ENCODE results near the gene TMEM8B. TPM values are rescaled to one million over a fixed set of nuclear protein-coding genes. Genes with fewer than 3 reads are reported as not detected.

The TMEM8B gene
- total RNA-seq, 1 experiment from 2014 or later, result 4.6 TPM

DNA sequence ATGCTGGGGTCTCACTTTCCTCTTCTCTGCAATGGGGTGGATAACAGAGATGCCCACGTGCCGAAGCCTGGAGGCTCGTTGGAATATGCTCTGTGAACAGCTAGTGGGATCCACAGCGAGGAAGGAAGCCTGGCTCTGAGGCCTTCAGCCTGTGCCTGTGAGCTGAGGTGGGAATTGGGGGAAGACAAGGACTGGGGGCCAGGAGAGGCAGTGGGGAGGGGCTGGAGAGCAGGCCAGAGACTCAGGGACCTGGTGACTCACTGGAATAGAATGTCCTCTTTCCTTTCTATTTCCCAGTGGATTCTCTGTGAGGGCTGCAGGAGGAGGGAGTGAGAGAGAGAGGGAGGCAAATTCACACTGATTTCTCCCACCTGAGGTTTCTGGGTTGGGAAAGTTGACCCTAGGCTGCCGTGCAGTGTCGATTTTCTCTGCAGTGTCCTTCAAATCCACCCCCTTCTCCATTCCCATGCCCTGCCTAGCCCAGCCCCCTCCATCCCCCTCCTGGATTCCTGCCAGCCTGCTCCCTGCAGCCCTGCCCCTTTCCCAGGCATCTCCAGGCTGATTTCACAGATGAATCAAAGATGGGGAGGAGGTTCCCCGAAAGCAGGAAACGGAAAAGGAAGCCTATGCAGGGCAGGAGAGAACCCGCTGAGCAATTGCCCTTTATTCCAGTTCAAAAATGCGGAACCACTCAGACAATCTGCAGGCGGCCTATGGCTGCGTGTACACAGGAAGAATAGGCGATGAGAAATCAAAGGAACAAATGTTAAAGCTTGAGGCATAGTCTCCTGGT, 78.9 kb downstream of the TMEM8B start:
- intact Hi-C loops (cut with micrococcal nuclease), result loop anchor here (2.0 to 10.0 kb wide), 2 partner anchors 117 to 253 kb away; partner anchors contain the start of genes CCDC107, NPR2, RMRP and SIT1
- Mint-ChIP-seq H3K27ac (ENCODE audit: low read depth, unreplicated experiment) (peak overlapping the region; percentile 76), H3K36me3 (ENCODE audit: insufficient read depth, unreplicated experiment) (no peaks in the 10 kb centered on the region), H3K27me3 (ENCODE audit: insufficient read depth, unreplicated experiment) (no peaks in the 10 kb centered on the region), H3K9me3 (ENCODE audit: unreplicated experiment) (no peaks in the 10 kb centered on the region), H3K4me1 (ENCODE audit: insufficient read depth, unreplicated experiment) (peaks cover 46% of the 10 kb centered on the region), H3K4me3 (ENCODE audit: unreplicated experiment) (peak overlapping the region; percentile 78)
- ChIA-PET POLR2A (interaction anchor here (0.8 to 4.8 kb wide), 16 partner anchors 13 to 179 kb away, joined by 3 to 55 read pairs (median 6); partner anchors contain the start of genes GBA2, HINT2 and RGP1), CTCF (interaction anchor here (0.5 to 7.8 kb wide), 11 partner anchors 10 to 249 kb away, joined by 3 to 88 read pairs (median 3); no protein-coding TSS in a partner anchor)
- TF ChIP-seq, protein P1, sequence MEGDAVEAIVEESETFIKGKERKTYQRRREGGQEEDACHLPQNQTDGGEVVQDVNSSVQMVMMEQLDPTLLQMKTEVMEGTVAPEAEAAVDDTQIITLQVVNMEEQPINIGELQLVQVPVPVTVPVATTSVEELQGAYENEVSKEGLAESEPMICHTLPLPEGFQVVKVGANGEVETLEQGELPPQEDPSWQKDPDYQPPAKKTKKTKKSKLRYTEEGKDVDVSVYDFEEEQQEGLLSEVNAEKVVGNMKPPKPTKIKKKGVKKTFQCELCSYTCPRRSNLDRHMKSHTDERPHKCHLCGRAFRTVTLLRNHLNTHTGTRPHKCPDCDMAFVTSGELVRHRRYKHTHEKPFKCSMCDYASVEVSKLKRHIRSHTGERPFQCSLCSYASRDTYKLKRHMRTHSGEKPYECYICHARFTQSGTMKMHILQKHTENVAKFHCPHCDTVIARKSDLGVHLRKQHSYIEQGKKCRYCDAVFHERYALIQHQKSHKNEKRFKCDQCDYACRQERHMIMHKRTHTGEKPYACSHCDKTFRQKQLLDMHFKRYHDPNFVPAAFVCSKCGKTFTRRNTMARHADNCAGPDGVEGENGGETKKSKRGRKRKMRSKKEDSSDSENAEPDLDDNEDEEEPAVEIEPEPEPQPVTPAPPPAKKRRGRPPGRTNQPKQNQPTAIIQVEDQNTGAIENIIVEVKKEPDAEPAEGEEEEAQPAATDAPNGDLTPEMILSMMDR (IDR thresholded peaks at IDR 0.05; ENCODE audit: unreplicated experiment), result no peak
- DNase-seq (ENCODE audit: unreplicated experiment), result peak; percentile 98
- no TSS peak for BruUV-seq (replicated peaks)

DNA sequence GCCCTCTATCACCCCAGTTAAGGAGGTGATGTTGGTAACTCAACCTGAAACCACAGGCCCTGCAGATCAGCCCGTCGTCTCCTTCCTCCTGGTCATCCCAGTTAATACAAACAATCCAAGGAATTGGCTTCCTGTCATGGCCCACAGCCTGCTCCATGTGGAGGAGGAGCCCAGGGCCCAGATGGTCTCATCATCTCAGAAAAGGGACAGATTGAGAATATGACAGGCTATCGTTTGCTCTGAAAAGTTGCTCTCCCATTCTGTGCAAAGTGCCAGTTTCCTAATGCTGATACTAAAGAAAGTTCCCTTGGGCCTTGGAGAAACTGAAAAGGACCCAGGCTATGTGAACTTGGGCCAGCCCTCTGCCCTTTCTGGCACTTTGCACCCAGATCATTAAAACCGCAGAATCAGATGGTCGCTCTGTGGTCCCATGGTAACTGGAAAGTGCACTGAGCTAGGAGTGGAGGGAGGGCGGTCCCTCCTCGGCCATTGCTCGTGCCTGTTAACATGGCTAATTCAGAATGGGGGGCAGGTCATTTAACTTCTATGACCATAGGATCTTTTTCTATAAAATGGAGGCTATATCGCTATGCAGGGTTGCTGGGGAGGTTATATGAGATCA, 79.6 kb downstream of the TMEM8B start:
- TF ChIP-seq, protein P1 (IDR thresholded peaks at IDR 0.05; ENCODE audit: unreplicated experiment), result no peak
- Mint-ChIP-seq H3K27me3 (ENCODE audit: insufficient read depth, unreplicated experiment) (no peaks in the 10 kb centered on the region), H3K9me3 (ENCODE audit: unreplicated experiment) (no peaks in the 10 kb centered on the region), H3K4me3 (ENCODE audit: unreplicated experiment) (peak overlapping the region; percentile 78), H3K36me3 (ENCODE audit: insufficient read depth, unreplicated experiment) (no peaks in the 10 kb centered on the region), H3K27ac (ENCODE audit: low read depth, unreplicated experiment) (peak overlapping the region; percentile 76), H3K4me1 (ENCODE audit: insufficient read depth, unreplicated experiment) (peaks cover 46% of the 10 kb centered on the region)
- no peak for DNase-seq (ENCODE audit: unreplicated experiment)
- CTCF ChIA-PET, result interaction anchor here (0.6 to 3.9 kb wide), 8 partner anchors 10 to 248 kb away, joined by 3 to 15 read pairs (median 4); no protein-coding TSS in a partner anchor
- BruUV-seq (replicated peaks), result TSS peak; percentile 41
- intact Hi-C loops (cut with micrococcal nuclease), result loop anchor here (10.0 kb wide), 1 partner anchor 254 kb away; the partner anchor contains the start of genes CCDC107, RMRP and SIT1
- POLR2A ChIA-PET, result interaction anchor here (1.5 to 4.8 kb wide), 8 partner anchors 12 to 161 kb away, joined by 3 to 55 read pairs (median 16); partner anchors contain the start of genes GBA2 and RGP1

DNA sequence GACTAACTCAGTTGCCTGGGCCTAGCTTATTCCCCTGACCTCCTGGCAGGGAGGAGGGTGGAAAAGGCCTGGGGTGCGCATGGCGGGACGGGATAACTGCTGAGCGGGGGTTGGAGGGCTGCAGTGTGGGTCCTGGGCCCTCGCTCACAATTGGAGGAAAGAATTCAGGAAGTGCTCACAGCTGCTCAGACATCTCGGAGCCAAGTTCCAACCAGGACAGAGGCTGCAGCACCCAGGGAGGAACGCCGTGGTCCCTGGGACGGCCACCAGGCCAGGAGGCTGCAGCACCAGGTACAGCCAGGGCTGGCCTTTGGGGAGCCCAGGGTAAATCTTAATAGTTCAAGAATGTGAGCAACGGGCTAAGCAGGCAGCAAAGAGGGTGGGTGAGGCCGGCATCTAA, 80.2 kb downstream of the TMEM8B start, which contains the start of gene SPAAR:
Gene SPAAR, plus strand, starts transcription at position 217 of the 400 bp plus-strand sequence. CDS start 974 bp downstream, outside the sequence.
- POLR2A ChIA-PET, result interaction anchor here (0.7 to 4.8 kb wide), 5 partner anchors 36 to 388 kb away, joined by 3 to 52 read pairs (median 5); partner anchors contain the start of genes GBA2 and RGP1
- Mint-ChIP-seq H3K36me3 (ENCODE audit: insufficient read depth, unreplicated experiment) (no peaks in the 10 kb centered on the region), H3K4me3 (ENCODE audit: unreplicated experiment) (peak within 1 kb of the TSS; percentile 78), H3K9me3 (ENCODE audit: unreplicated experiment) (no peaks in the 10 kb centered on the region), H3K4me1 (ENCODE audit: insufficient read depth, unreplicated experiment) (peaks cover 46% of the 10 kb centered on the region), H3K27me3 (ENCODE audit: insufficient read depth, unreplicated experiment) (no peaks in the 10 kb centered on the region), H3K27ac (ENCODE audit: low read depth, unreplicated experiment) (peak within 1 kb of the TSS; percentile 88)
- intact Hi-C loops (cut with micrococcal nuclease), result loop anchor here (10.0 kb wide), 1 partner anchor 254 kb away; the partner anchor contains the start of genes CCDC107, RMRP and SIT1
- no peak for DNase-seq (ENCODE audit: unreplicated experiment)
- no TSS peak for BruUV-seq (replicated peaks)
- CTCF ChIA-PET, result interaction anchor here (0.6 to 3.9 kb wide), 8 partner anchors 9 to 214 kb away, joined by 3 to 15 read pairs (median 4); no protein-coding TSS in a partner anchor
- TF ChIP-seq, protein P1 (IDR thresholded peaks at IDR 0.05; ENCODE audit: unreplicated experiment), result no peak
